HepG2 (cell line): Measurements from ENCODE around the gene GFER. TPM values are rescaled to one million over a fixed set of nuclear protein-coding genes. Genes with fewer than 3 reads are reported as not detected.

Experiments used
- AGO2 ChIP-seq: fragments of 200-400 bp; formaldehyde crosslinking; optimal IDR thresholded peaks from 2 replicates; pipeline ENCODE3; 2017; ENCODE audit warnings: mild to moderate bottlenecking, low read depth, low read length, moderate library complexity
- CAMTA2 ChIP-seq: sonication (generic); formaldehyde crosslinking; IDR thresholded peaks from 2 replicates; pipeline ENCODE4 v1.4.0; 2020; ENCODE audit warnings: mild to moderate bottlenecking, missing genetic modification reagents, borderline replicate concordance
- CEBPG ChIP-seq: IDR thresholded peaks from 2 replicates; pipeline ENCODE4 v1.6.1; 2016
- CENPBD1 ChIP-seq: sonication (generic); formaldehyde crosslinking; IDR thresholded peaks from 2 replicates; pipeline ENCODE4 v1.8.0; 2022; ENCODE audit warnings: missing genetic modification reagents, low read depth, mild to moderate bottlenecking, borderline replicate concordance
- DZIP1 ChIP-seq: sonication (generic); formaldehyde crosslinking; IDR thresholded peaks from 2 replicates; pipeline ENCODE4 v1.5.0; 2020; ENCODE audit warnings: mild to moderate bottlenecking, missing genetic modification reagents
- FOXC1 ChIP-seq: sonication (generic); formaldehyde crosslinking; IDR thresholded peaks from 2 replicates; pipeline ENCODE4 v1.8.0; 2022; ENCODE audit warnings: mild to moderate bottlenecking, missing genetic modification reagents, borderline replicate concordance
- GABPB1 ChIP-seq: IDR thresholded peaks from 2 replicates; pipeline ENCODE4 v1.6.1; 2016; ENCODE audit warnings: mild to moderate bottlenecking, missing genetic modification reagents, moderate library complexity, missing compliant biosample characterization
- GATA4 ChIP-seq: sonication (generic); IDR thresholded peaks from 2 replicates; pipeline ENCODE4 v1.6.1; 2016; ENCODE audit warnings: antibody characterized with exemption, low read depth, borderline replicate concordance
- MAZ ChIP-seq, 2 experiments: sonication (generic) in 1 of 2; formaldehyde crosslinking in 1 of 2; IDR thresholded peaks; 2 replicates each; pipeline versions ENCODE4 v1.5.0 to v1.6.1; 2012 to 2020; ENCODE audit warnings: low read depth in 2 of 2, mild to moderate bottlenecking in 2 of 2, borderline replicate concordance in 1 of 2, improper control_type of control experiment in 1 of 2, low read length in 1 of 2, missing genetic modification reagents in 1 of 2, moderate library complexity in 1 of 2
- PLRG1 ChIP-seq: fragments of 450-650 bp; conservative IDR thresholded peaks from 2 replicates; pipeline ENCODE4 v1.6.1; 2016
- POLR2A ChIP-seq, 2 experiments: IDR thresholded peaks; 2 replicates each; pipeline ENCODE4 v1.6.1; 2011; ENCODE audit warnings: low read depth in 2 of 2, low read length in 2 of 2, mild to moderate bottlenecking in 1 of 2, moderate library complexity in 1 of 2; ENCODE audit not compliant: insufficient read depth in 1 of 2
- POLR2G ChIP-seq: fragments of 200-400 bp; formaldehyde crosslinking; IDR thresholded peaks from 2 replicates; pipeline ENCODE4 v1.6.1; 2018; ENCODE audit warnings: mild to moderate bottlenecking, low read depth, low read length, moderate library complexity
- SMC3 ChIP-seq: IDR thresholded peaks from 2 replicates; pipeline ENCODE4 v1.6.1; 2011; ENCODE audit warnings: low read length, improper control_type of control experiment
- STAG1 ChIP-seq: sonication (generic); formaldehyde crosslinking; IDR thresholded peaks from 2 replicates; pipeline ENCODE4 v1.4.0; 2020; ENCODE audit warnings: missing genetic modification reagents
- TCF7L2 ChIP-seq: IDR thresholded peaks from 2 replicates; pipeline ENCODE4 v1.6.1; 2011; ENCODE audit warnings: mild to moderate bottlenecking, low read depth, low read length, moderate library complexity
- ZFP1 ChIP-seq: IDR thresholded peaks from 2 replicates; pipeline ENCODE4 v1.6.1; 2016
- ZFP36 ChIP-seq: fragments of 150-350 bp; IDR thresholded peaks from 2 replicates; pipeline ENCODE4 v1.6.1; 2018; ENCODE audit warnings: borderline replicate concordance, low read length, low read depth; ENCODE audit not compliant: partially characterized antibody
- ZNF18 ChIP-seq: sonication (generic); formaldehyde crosslinking; IDR thresholded peaks from 2 replicates; pipeline ENCODE4 v1.8.0; 2022; ENCODE audit warnings: mild to moderate bottlenecking, missing genetic modification reagents; ENCODE audit not compliant: insufficient replicate concordance
- ZNF33A ChIP-seq: sonication (generic); formaldehyde crosslinking; IDR thresholded peaks from 2 replicates; pipeline ENCODE4 v1.5.1; 2020; ENCODE audit warnings: missing genetic modification reagents, mild to moderate bottlenecking, moderate library complexity, borderline replicate concordance
- ZNF44 ChIP-seq: sonication (generic); formaldehyde crosslinking; IDR thresholded peaks from 2 replicates; pipeline ENCODE4 v1.5.1; 2020; ENCODE audit warnings: mild to moderate bottlenecking, missing genetic modification reagents
- ZNF724P ChIP-seq: sonication (generic); formaldehyde crosslinking; IDR thresholded peaks from 2 replicates; pipeline ENCODE4 v1.8.0; 2022; ENCODE audit warnings: missing genetic modification reagents, borderline replicate concordance
- ZSCAN29 ChIP-seq: sonication (generic); formaldehyde crosslinking; conservative IDR thresholded peaks from 2 replicates; pipeline ENCODE4 v1.4.0; 2020; ENCODE audit warnings: mild to moderate bottlenecking, missing genetic modification reagents
- ZSCAN5A ChIP-seq: sonication (generic); formaldehyde crosslinking; IDR thresholded peaks from 2 replicates; pipeline ENCODE4 v1.8.0; 2022; ENCODE audit warnings: mild to moderate bottlenecking, missing genetic modification reagents, borderline replicate concordance
- polyA plus RNA-seq, 8 experiments: library from polyadenylated mRNA; depleted of rRNA in 3 of 8; stranded (reverse) in 7 of 8; unstranded in 1 of 8; fragments of >200 nt; fragmentation: Illumina TruSeq in 4 of 8; extraction: Trizol in 4 of 8; gene quantifications; 2 replicates each; pipeline versions ENCODE4 v1.2.1 to v1.2.3, GENCODE V29; 2011 to 2016; ENCODE audit warnings: low read depth in 4 of 8, missing spikeins in 1 of 8, mixed read lengths in 1 of 8; ENCODE audit not compliant: insufficient read depth in 1 of 8
- total RNA-seq, 5 experiments: library from RNA; depleted of rRNA; stranded (reverse); fragments of >200 nt; fragmentation: Illumina TruSeq; extraction: Trizol; gene quantifications; 2 replicates each; pipeline ENCODE4 v1.2.3, GENCODE V29; 2016; ENCODE audit warnings: low read depth in 1 of 5

The GFER gene
- total and polyA plus RNA-seq, 2 of the 13 experiments (the other 11 are each of a cell fraction or from before 2014, with no cell fraction given), result 28.6 to 71.7 TPM

GRCh38 chr16:1984347-1985225 lies 593 bp downstream of the GFER start (continued):
- TF ChIP-seq ZFP36 (no peak), ZNF18 (CRISPR knock-in tag) (peak; percentile 18), ZFP1 (CRISPR knock-in tag) (no peak), ZSCAN5A (CRISPR knock-in tag) (no peak), GABPB1 (CRISPR knock-in tag) (peak; percentile 30), DZIP1 (CRISPR knock-in tag) (no peak), ZNF44 (CRISPR knock-in tag) (no peak), ZSCAN29 (CRISPR knock-in tag) (no peak), ZNF33A (no peak), SMC3 (no peak), TCF7L2 (no peak), POLR2G (peak; percentile 19; the same call in 1 of the 2 replicates), GATA4 (no peak), CAMTA2 (CRISPR knock-in tag) (no peak), PLRG1 (no peak), FOXC1 (CRISPR knock-in tag) (peak; percentile 54; the same call in 1 of the 2 replicates), CENPBD1 (CRISPR knock-in tag) (no peak), STAG1 (CRISPR knock-in tag) (no peak), POLR2A (IDR thresholded peaks at IDR 0.05; ENCODE audit: insufficient read depth in 1 of 2, low read depth in 2 of 2, low read length in 2 of 2) (peak in 1 of 2 experiments; percentile 5; a peak in 3 of 4 replicates), CEBPG (CRISPR knock-in tag) (no peak), ZNF724P (no peak), MAZ (IDR thresholded peaks at IDR 0.05; ENCODE audit: borderline replicate concordance, low read depth, low read length) (no peak), MAZ (CRISPR knock-in tag; IDR thresholded peaks at IDR 0.05; ENCODE audit: low read depth) (0 out of 2 replicates have a peak, but pooled peaks have one; percentile 11), AGO2 (peak; percentile 55)
